Raji (cell line): ENCODE data around the gene SCUBE2.

Source experiments
- POLR2A ChIP-seq: IDR thresholded peaks from 2 replicates; pipeline ENCODE4 v1.6.1; 2011; ENCODE audit warnings: low read depth, low read length, control low read depth; ENCODE audit not compliant: insufficient read depth

SCUBE2 gene

DNA sequence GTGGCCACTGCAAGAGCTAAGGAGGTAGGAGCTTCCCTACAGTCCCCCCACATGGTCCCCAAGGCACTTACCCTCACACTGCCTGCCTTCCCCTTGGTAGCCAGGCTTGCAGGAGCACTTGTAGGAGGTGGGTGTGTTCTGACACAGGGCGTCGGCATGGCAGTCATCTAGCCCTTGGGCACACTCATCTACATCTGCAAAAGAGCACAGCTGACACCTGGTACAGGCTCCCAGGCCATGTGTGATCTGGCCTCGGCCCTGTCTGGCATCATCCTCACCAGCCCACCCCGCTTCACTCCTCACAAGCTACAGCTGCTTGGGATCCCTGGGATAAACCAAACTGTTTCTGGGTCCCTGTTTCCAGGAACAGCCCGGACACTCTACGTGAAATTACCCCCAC, 1.8 kb downstream of the SCUBE2 start:
- TF ChIP-seq POLR2A, result no peak

DNA sequence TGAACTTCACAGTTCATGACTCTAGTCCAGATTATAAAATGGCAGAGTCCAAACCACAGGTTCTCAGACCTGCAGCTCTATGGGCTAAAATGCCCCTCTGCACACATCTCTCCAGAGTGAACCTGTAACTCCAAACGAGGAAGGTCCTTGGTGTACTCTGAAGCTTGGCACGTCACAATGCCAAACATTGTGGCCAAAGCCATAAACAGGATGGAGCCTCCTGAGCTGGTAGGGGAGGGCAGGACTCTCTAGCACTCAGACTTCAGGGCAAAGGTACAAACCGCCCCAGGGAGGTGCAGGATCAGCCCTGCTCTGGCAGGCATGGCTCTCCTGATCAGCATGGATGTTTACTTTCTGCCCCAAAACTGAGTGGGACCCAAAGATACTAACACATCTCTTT, 2.3 kb downstream of the SCUBE2 start:
- TF ChIP-seq POLR2A, result no peak

DNA sequence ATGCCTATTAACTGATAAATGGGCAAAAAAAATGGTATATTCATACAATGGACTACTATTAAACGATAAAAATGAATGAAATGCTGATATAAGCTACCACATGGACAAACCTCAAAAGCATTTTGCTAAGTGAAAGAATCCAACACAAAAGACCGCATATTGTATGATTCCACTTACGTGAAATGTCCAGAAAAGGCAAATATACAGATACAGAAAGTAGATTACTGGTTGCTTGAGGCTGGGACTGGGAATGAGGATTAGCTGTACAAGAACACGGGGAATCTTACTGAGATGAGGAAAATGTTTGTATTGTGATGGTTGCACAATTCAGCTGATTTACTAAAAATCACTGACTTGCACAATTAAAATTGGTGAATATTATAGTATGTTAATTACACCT, 8.8 kb downstream of the SCUBE2 start:
- no peak for TF ChIP-seq POLR2A

DNA sequence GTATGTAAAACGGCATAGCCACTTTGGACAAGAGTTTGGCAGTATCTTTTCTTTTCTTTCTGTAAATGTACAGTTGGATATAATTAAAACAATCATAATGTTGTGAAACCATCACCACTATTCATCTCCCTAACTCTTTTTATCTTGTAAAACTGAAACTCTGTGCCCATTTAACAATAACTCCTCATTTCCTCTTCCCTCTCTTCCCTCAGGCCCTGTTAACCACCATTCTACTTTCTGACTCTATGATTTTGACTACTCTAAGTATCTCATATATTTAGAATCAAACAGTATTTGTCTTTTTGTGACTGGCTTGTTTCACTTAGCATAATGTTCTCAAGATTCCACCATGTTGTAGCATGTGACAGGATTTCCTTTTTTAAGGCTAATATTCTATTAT, 10.2 kb downstream of the SCUBE2 start:
- TF ChIP-seq POLR2A, result no peak

DNA sequence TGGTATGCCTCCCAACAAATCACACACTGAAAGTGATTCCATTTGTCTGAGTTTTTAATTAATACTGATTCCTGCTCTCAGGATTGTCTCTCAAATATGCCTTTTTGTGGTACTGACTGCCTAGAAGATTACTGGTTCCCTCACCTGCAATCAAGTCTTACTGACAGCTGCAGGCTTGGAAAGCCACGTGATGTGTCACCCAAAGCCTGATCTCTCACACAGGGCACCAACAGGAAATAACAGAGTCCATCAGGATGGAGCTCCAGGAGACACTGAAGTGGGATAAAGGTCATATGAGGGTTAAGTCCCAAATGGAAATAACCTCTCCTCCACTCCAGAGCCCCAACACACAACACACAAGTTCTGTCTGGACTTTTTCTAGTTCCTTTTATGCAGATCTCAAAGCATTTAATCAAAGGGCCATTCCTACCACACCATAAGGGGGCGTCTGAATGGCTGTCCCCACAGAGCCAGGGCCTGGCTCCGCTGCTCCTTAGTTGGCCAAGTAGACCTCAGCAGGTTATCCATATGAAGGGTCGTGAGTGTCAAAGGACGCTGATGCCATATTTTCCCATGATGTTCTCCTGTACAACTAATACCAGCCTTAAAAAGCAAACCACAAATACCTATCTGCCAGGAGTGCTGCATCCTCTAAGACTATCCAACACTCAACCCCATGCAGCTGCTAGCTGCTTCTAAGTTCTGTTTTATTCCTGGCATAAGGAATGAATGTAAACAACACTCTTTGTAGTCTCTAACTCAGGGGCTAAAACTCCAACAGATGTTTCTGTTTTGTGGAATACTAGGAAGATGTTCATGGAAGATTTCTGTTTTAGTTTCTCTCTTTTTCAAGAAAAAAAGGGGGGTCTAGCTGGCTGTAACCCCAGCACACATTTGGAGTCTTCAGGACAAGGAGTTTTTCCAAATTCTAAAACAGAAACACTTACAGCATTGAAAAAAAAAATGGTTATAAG, 13.0 kb downstream of the SCUBE2 start:
- no peak for TF ChIP-seq POLR2A

DNA sequence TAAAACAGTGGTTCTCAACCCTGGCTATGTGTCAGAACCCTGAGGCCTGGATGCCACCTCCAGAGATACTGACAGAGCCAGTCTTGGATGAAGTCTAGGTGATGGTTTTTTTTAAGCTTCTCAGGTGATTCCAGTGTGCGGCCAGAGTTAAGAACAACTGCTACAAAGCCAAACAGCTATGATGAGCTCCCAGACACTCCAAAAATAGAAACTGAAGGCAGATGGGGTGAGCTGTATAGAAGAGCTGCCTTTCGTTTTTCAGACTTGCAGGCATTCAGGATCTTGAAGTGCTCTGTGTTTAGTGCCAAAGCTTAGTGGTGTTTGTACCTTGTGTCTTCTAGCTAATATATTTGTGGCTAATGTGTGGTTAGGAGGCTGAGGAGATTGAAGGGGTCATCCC, 14.2 kb downstream of the SCUBE2 start:
- TF ChIP-seq POLR2A, result no peak

DNA sequence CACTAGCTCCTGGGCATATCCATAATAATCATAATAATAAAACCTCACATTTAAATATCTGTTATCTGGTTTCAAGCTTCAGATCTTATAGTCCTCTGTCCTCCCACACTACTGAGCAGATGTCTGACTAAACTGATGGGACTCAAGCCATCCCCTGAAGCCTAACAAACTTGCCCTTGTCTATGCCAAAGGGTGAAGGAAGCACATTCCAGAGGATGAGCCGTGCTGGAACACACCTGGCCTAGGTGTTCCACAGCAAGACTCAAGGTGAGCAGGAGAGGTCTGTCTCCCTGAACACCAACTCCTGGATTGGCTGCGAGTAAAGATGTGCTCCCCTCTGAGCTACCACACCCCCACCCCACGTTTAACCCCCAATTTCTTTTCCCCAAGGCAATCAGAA, 14.7 kb downstream of the SCUBE2 start:
- TF ChIP-seq POLR2A, result no peak

DNA sequence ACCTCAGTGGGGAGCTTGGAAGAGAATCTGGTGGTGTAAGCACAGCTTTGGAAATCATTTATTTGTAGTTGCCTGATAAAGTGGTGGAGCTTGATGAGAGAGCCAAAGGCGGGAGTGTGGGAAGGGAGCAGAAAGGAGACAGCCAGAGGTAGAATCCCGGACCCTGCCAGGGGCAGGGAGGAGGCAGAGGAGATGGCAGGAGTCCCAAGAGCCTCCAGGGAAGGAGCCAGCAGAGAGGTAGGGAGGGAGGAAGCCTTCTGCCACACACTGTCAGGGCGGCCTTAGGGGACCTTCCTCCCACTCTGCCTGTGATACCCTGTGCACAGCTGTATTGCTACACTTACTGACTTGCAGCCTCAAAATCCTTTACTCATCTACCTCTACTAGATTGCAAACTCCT, 15.4 kb downstream of the SCUBE2 start:
- TF ChIP-seq POLR2A, result no peak

DNA sequence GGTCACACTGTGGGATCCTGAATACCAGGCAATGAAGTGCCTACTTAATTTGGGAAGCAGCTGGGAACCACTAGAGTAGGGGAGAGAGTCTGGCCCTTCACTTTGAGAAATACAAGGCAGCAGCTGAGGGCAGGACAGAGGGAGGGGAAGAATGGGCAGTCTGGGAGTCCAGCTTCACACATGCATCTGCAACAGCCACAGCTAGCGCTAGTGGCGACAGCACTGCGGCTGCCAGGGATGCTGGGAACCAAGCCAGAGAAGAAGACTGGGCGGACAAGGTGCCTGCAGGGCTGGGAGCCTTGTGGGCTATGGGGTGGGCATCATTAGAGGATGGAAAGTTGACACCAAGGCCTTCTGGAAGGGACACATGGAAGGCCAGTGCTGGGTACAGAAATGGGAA, 15.8 kb downstream of the SCUBE2 start:
- TF ChIP-seq POLR2A, result no peak

DNA sequence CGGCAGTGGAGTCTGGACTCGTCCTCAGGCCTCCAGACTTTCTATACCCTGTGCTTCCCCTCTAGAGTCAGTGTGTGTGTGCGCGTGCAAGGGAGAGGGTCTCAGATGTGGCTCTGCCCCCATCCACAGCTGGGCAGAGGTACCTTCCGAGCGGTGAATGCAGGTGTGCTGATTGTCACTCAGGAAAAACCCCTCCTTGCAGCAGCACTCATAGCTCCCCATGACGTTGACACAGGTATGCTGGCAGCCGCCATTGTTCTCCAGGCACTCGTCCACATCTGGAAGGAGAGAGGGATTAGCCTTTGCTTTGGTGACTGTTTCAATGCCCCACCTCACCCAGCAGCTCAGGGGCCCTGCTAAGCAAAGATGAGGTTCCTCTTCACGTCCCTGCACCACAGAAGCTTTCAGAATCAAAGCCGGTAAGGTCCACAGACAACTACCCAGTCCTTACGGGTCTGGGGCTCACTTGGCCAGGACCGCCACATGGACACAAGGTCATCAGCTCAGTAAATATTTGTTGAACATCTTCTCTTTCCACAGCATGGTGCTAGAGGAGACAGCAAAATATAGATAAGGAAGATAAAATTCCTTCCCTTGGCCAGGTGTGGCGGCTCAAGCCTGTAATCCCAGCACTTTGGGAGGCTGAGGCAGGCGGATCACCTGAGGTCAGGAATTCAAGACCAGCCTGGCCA, 16.9 kb downstream of the SCUBE2 start:
- no peak for TF ChIP-seq POLR2A

DNA sequence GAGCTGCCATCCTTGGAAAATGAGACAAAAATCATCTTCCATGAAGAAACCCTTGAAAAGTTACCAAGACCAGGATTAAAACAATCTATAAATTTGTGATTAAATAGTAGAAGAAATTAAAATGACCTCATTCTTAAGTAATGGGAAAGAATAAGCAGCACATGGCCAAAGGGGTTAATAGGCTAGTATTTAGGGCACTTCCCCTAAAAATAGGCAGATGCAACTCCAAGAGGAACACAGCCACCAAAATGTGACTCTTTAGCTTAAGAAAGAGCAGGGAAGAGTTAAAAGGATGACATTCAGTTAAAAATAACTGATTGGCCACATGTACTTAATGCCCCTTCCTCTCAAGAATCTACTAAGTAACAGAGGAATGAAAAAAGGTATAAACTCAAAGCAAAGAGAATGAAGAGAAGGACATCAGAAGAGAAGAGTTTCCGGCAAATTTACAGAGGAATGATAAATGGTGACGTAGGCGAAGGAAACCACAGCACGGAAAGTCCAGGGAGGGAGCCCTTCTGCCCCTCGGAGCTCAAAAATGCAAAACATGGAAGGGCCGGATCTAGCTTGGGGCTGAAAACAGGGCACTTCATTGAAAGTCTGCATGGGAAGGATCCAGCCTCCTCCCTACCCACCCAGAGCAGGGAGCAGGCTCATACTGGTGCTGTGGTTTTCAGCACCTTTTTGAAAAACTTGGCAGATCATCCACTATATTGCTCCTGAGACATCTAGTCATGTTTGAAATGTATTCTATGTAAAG, 17.8 kb downstream of the SCUBE2 start:
- TF ChIP-seq POLR2A, result no peak

DNA sequence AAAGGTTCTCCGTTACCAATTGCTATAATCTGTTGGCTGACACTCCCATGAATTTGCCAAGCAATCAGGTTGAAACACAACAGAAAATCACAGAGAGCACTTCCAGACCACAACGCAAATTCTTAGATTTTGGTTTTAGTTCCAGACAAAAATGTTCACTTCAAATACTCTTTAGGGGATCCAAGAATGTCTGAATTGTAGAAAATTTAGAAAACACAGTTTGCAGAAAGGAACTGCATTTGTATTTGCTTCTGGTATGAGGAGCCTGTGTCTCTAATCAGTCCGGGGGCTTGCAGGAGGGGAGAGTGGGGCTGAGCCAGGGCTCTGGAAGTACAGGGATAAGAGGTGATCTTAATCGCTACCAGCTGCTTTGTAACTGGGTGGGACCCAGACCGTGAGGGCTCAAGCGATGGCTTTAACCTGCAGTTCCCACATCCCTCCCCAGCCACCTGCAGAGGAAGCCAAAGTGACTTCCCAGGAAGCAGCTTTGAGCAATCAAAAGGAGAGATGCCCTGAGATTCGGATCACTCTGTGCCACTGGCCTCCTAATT, 18.7 kb downstream of the SCUBE2 start:
- TF ChIP-seq POLR2A, result no peak

DNA sequence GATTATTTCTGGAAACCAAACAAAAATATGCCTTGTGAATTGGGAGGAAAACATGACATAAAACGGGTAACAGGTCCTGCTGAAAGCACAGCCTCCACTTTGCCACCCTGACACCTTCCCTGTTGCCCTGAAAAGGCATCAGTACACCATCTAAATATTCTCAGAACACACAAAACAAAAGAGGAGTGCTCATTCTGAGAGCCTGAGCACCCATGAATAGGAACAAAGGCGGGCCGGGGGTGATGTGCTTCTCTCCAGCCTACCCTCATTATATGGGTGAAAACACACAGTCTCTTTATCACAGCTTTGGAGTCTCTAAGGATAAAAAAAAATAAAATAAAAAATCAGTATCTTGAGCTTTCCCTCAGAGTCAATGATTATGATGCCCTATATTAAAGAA, 19.7 kb downstream of the SCUBE2 start:
- TF ChIP-seq POLR2A, result no peak

DNA sequence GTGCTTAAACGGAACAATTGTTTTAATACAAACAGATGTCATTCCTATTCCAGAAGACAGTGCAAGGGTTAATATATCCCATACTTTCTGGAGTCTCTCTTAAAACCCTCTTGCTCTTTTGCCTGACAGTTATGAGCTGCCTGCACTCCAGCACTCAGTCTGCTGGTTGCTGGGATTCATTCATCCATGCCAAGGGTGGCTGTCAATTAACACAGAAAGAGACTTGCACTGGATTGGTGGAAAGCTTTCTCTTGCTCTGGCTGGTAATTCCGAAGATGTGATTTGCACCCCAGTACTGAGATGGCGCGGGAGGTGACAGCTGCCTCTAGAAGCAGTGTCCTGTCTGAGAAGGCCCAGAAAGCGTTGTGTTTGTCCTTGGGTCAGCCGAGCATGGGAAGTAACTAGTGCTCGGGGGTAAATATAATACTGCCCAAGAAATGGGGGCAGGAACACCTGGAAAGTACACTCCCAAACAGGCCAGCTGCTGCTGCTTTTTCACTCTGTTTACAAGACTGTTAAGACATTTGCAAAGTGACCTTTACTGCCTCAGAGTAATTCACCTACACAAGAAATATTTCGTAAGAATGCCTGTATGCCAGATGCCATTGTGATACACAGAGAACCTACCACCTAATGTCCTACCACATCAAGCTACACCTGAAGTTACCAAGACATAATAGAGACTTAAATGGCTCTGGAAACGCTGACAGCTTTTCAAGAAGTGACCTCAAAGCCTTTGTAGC, 20.5 kb downstream of the SCUBE2 start:
- no peak for TF ChIP-seq POLR2A
